Stimulated activated CD8-positive, alpha-beta memory T cell treated with anti-CD3 and anti-CD28 coated beads, Interleukin-7, amount 100 ng/mL, for 48 hours (primary cell): Measurements from ENCODE around the gene LONP1.
A peak's percentile ranks its signal among the peaks of the same experiment; 100 is the strongest.
"Not testable (repeated sequence)": the region's sequence is repeated elsewhere in the genome, so short reads cannot be mapped to it uniquely, and the experiment has no call there.

Experiments
- DNase-seq, 2 donors: peaks; one replicate each; pipeline ENCODE4 v3.0.0-alpha.2; 2020; ENCODE audit warnings: low read depth in 1 of 2; ENCODE audit errors: extremely low read depth in 1 of 2

LONP1 gene

GRCh38 chr19:5694167-5694955 is 25.6 kb downstream of the LONP1 start:
- no peak for DNase-seq

DNA sequence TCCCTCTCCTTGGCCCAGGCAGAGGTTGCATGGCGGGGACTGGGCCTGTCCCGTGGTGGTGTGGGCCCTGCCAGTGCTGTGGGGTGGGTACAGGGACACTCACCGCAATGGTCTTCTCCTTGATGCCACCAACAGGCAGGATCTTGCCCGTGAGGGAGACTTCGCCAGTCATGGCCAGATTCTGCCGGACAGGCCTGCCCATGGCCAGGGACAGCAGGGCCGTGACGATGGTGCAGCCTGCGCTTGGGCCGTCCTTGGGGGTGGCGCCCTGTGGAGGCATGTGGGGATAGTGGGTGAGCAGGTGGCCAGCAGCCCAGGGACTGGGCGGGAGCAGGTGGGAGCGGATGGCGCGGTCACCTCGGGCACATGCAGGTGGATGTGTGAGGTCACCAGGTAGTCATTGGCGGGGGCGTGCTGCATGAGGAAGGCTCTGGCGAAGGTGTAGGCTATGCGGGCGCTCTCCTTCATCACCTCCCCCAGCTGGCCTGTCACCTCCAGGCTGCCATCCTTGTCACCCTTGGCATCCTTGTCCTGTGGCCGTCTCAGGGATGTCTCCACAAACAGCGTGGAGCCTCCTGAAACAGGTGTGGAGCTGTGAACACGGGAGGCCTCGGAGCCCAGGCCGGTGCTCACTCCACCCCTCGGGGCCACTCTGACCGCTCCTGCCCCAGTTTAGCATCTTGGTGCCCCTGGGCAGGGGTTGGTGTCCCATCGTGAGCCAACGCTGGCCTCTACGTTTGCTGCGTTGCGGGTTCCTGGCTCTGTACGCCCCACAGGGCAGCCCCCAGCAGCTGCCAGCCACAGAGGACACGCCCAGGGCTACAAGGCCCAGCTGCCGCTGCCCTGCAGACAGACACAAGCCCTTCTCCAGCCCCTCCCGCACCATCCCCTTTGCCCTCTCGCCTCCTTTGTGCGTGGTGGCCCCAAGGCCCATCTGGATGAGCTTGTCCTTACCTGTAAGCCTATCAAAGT is 26.5 kb downstream of the LONP1 start:
- no peak for DNase-seq

DNA sequence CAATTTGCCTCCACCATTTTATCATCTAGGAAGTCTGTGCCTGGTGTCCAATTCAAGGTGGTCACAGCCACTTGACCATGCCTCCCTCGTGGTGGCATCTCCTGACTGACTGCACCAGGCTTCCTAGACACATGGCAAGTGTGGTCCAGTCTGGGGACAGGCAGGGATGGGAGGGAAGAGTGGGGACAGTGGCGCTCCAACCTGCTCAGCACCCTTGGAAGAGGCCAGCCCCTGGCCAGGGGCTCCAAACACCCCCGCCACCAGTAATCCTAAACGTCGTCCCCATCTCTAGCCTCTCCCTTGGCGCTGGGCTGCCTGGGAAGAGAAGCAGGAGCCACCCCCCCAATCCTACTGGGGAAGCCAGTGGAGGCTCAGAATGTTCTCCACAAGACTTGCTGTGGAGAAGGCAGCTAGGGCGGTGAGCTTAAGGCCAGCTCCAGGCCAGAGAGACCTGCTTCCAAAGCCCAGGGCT is 27.2 kb downstream of the LONP1 start:
- no peak for DNase-seq

GRCh38 chr19:5691822-5692722 is 27.9 kb downstream of the LONP1 start:
- DNase-seq: no peak

- peak in 1 of 2 donors; percentile 69 for DNase-seq
Observed at GRCh38 chr19:5690955-5691821, 28.8 kb downstream of the LONP1 start.

- peak; percentile 95 for DNase-seq
Observed at GRCh38 chr19:5690125-5690954, 29.6 kb downstream of the LONP1 start, which contains the start of gene RPL36. Gene RPL36 (plus strand): TSS chr19:5690295. CDS start chr19:5690508, 213 bp downstream.

- not testable (repeated sequence) for DNase-seq
Observed at GRCh38 chr19:5688262-5688881, 31.6 kb downstream of the LONP1 start.

GRCh38 chr19:5687360-5688198 is 32.4 kb downstream of the LONP1 start:
- no peak for DNase-seq

DNA sequence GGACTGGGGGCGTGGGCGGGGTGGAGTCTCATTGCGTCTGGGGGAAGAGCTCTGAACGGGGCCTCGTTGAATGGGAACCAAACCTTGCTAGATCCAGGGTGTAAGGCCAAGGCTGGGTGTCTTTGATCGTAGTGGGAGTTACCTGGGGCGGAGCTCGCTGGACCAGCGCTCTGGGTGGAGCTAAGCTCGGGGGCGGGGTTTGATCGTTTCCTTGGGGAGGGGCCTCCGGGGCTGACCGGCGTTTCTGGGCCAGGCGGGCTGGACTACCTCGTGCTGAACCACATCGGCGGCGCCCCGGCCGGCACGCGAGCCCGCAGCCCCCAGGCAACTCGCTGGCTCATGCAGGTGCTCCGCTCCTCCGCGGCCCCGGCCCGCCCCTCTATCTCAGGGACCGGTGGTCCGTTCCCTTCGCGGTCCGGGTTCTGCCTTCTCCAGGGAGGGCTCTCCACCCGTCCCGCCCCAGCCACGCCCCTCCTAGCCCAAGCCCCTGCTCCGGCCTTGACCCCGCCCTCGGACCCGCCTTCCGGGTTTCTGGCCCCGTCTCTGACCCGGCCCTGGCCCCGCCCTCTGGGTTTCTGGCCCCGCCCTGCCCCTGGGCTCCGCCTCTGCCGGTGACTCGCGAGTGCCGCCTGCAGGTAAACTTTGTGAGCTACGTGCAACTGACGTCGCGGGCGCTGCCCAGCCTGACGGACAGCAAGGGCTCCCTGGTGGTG is 33.1 kb downstream of the LONP1 start:
- DNase-seq: peak; percentile 99

DNA sequence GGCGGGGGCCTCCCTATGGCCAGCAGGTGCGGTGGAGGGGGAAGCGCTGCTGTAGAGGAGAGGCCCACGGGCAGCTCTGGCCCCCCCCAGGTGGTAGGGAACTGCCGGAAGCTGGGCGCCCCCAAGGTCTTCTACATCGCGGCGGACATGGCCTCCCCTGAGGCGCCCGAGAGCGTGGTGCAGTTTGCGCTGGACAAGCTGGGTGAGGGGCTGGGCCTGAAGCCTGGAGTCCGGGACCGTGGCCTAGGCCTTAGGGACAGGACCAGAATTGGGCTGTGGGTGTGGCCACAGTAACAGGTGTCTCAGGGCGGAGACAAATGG is 33.7 kb downstream of the LONP1 start:
- DNase-seq: no peak

GRCh38 chr19:5684694-5685430 is 35.1 kb downstream of the LONP1 start:
- no peak for DNase-seq

- no peak for DNase-seq
Observed at GRCh38 chr19:5683177-5683886, 36.6 kb downstream of the LONP1 start.

GRCh38 chr19:5682107-5682482 is 37.9 kb downstream of the LONP1 start:
- DNase-seq: no peak

- DNase-seq: no peak
Observed at GRCh38 chr19:5681391-5682106, 38.4 kb downstream of the LONP1 start.
